Fibroblast of skin of back (primary cell): ENCODE measurements around the gene SOWAHD. TPM values are rescaled to one million over a fixed set of nuclear protein-coding genes. Genes with fewer than 3 reads are reported as not detected.
"Not testable (repeated sequence)": the region's sequence is repeated elsewhere in the genome, so short reads cannot be mapped to it uniquely, and the experiment has no call there.

Source experiments
- DNase-seq: peaks from one replicate; pipeline ENCODE4 v3.0.0-alpha.2; 2013
- polyA plus RNA-seq, 2 experiments: library from polyadenylated mRNA; unstranded; fragments of 120-200 nt; gene quantifications; one replicate each; pipeline ENCODE4 v1.2.1, GENCODE V29; 2013; ENCODE audit not compliant: insufficient read length in 2 of 2

The SOWAHD gene
- polyA plus RNA-seq (2013, experiment 1 of 2; ENCODE audit: insufficient read length), result 0.20 TPM
- 0.26 TPM for polyA plus RNA-seq (2013, experiment 2 of 2; ENCODE audit: insufficient read length)

- DNase-seq, result no peak
Observed at GRCh38 chrX:119757979-119758730, at the start of gene SOWAHD. Gene SOWAHD, plus strand, starts transcription at chrX:119758588. Its CDS starts 80 bp downstream, at chrX:119758668.

- DNase-seq, result no peak
Observed at GRCh38 chrX:119708936-119709335, 49.5 kb upstream of the SOWAHD start.

GRCh38 chrX:119709630-119710029 is 48.8 kb upstream of the SOWAHD start:
- no peak for DNase-seq

GRCh38 chrX:119721487-119721886 is 36.9 kb upstream of the SOWAHD start:
- no peak for DNase-seq

- DNase-seq, result no peak
Observed at GRCh38 chrX:119721926-119722325, 36.5 kb upstream of the SOWAHD start.

- no peak for DNase-seq
Observed at GRCh38 chrX:119726900-119727555, 31.4 kb upstream of the SOWAHD start.

GRCh38 chrX:119728487-119728886 is 29.9 kb upstream of the SOWAHD start:
- no peak for DNase-seq

- peak; percentile 35 for DNase-seq
Observed at GRCh38 chrX:119729408-119730201, 28.8 kb upstream of the SOWAHD start.

GRCh38 chrX:119734897-119735339 is 23.5 kb upstream of the SOWAHD start:
- no peak for DNase-seq

GRCh38 chrX:119735467-119735866 is 22.9 kb upstream of the SOWAHD start:
- no peak for DNase-seq

GRCh38 chrX:119736206-119736764 is 22.1 kb upstream of the SOWAHD start:
- DNase-seq, result no peak

GRCh38 chrX:119738742-119739141 is 19.6 kb upstream of the SOWAHD start:
- DNase-seq, result no peak

GRCh38 chrX:119745283-119745848 is 13.0 kb upstream of the SOWAHD start:
- no peak for DNase-seq

GRCh38 chrX:119750131-119750530 is 8.3 kb upstream of the SOWAHD start:
- not testable (repeated sequence) for DNase-seq

GRCh38 chrX:119750751-119751150 is 7.6 kb upstream of the SOWAHD start:
- DNase-seq, result not testable (repeated sequence)

GRCh38 chrX:119753001-119753400 is 5.4 kb upstream of the SOWAHD start:
- DNase-seq, result no peak

GRCh38 chrX:119753639-119754257 is 4.6 kb upstream of the SOWAHD start:
- DNase-seq, result peak; percentile 40

GRCh38 chrX:119755981-119756533 is 2.3 kb upstream of the SOWAHD start:
- no peak for DNase-seq

- DNase-seq, result no peak
Observed at GRCh38 chrX:119756926-119757635, 1.3 kb upstream of the SOWAHD start.

GRCh38 chrX:119757646-119757978 is 776 bp upstream of the SOWAHD start:
- DNase-seq, result no peak

GRCh38 chrX:119758731-119759247 is 401 bp downstream of the SOWAHD start:
- no peak for DNase-seq
